Heart left ventricle (tissue), 13 donors: ENCODE data around the gene ZCWPW1.

ENCODE experiments used
- POLR2A ChIP-seq, 2 donors: fragments of 450-650 bp; IDR thresholded peaks; one replicate each; pipeline ENCODE4 v1.6.1; 2017; ENCODE audit warnings: antibody characterized with exemption in 2 of 2, mild to moderate bottlenecking in 2 of 2, moderate library complexity in 2 of 2
- TF ChIP-seq, protein P1 (sequence below), 12 donors: fragments of 200-600 bp; sonication (generic) in 4 of 12; IDR thresholded peaks; one replicate each; pipeline versions ENCODE4 v1.5.0 to v1.8.0; 2018 to 2022; ENCODE audit warnings: antibody characterized with exemption in 12 of 12, mild to moderate bottlenecking in 5 of 12
- donor health status: ischemic (EF 13 %, LVEDD 7.1; RV severe dilation, severe dysfunction).
- donor health status: DM: no; HTN: yes; CAD: no.
- donor health status: DM: no; HTN: no; CAD: no.
- donor health status: ischemic (EF 25% LVEDD 6.9; RV normal size, moderate dysfunction).
- donor health status: ischemic (EF 25% LVEDD 5.7; RV mildly dilated, moderate dysfunction).
- donor health status: ischemic (EF 35%, LVEDD 5.7; RV mildly dilated, moderate dysfunction).
- donor health status: nonischemic (EF 11% LVEDD 7.7; RV severe dilation, severe dysfunction).
- donor health status: DM: yes; HTN: yes; CAD: no.
- donor health status: PGD.
- donor health status: ischemic (EF 29% LVEDD 5.4; RV normal size, mild dysfunction).
- donor health status: nonischemic (EF 23%, LVEDD 6.1; RV moderate dilation, normal function).

DNA sequence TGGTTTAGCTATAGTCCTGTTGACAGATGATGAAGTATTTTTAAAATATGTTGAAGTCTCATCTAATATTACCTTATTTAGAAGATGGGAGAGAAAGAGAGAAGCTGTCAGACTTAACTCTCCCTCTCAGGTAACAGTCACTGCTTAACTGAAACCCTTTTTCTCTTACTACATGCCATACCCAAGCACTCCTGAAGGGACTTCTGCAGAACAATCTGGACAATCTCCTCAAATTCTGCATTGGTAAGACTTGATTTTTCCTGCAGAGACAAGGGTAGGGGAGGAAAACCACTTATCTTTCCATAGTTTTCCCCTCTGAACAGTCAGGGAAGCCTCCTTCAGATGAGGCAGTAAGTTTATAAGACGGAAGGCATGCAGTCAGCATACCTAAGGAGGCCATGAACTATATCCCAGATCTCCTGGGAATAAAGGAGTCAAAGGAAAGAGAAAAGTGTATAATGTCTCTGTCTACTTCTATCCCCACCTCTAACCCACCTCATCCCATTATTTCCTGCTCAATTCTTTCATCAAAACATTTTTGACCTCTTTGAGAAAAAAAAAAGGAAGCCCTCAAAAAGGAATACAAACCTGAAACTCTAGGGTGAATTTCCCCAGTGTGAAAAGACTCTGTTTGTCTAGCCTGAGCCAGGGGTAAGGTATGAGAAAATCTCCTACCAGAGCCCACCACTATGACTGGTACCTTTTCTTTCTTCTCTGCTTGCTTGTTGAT, 9.4 kb downstream of the ZCWPW1 start:
- TF ChIP-seq, protein P1, sequence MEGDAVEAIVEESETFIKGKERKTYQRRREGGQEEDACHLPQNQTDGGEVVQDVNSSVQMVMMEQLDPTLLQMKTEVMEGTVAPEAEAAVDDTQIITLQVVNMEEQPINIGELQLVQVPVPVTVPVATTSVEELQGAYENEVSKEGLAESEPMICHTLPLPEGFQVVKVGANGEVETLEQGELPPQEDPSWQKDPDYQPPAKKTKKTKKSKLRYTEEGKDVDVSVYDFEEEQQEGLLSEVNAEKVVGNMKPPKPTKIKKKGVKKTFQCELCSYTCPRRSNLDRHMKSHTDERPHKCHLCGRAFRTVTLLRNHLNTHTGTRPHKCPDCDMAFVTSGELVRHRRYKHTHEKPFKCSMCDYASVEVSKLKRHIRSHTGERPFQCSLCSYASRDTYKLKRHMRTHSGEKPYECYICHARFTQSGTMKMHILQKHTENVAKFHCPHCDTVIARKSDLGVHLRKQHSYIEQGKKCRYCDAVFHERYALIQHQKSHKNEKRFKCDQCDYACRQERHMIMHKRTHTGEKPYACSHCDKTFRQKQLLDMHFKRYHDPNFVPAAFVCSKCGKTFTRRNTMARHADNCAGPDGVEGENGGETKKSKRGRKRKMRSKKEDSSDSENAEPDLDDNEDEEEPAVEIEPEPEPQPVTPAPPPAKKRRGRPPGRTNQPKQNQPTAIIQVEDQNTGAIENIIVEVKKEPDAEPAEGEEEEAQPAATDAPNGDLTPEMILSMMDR (IDR thresholded peaks at IDR 0.05): no peak
- no peak for TF ChIP-seq POLR2A (IDR thresholded peaks at IDR 0.05)
